Coronary artery (tissue), 2 donors: ENCODE measurements around the gene TDRD10.
A peak's percentile ranks its signal among the peaks of the same experiment; 100 is the strongest.

ENCODE experiments used
- DNase-seq: peaks from one replicate; pipeline ENCODE4 v3.0.0-alpha.2; 2017; ENCODE audit warnings: low spot score
- H3K27ac ChIP-seq, 2 donors: fragments of 200-600 bp; sonication (generic); one replicate each; pipeline ENCODE4 v1.5.1; 2016 to 2019
- H3K4me3 ChIP-seq: fragments of 200-600 bp; sonication (generic); 2 replicates; pipeline ENCODE4 v1.5.1; 2016; ENCODE audit warnings: mild to moderate bottlenecking, moderate library complexity
- TF ChIP-seq, protein P1 (sequence below): fragments of 200-600 bp; sonication (generic); IDR thresholded peaks from one replicate; pipeline ENCODE4 v1.5.1; 2019; ENCODE audit warnings: antibody characterized with exemption

The TDRD10 gene

GRCh38 chr1:154489695-154490274, 12.2 kb upstream of the TDRD10 start:
- TF ChIP-seq, protein P1, sequence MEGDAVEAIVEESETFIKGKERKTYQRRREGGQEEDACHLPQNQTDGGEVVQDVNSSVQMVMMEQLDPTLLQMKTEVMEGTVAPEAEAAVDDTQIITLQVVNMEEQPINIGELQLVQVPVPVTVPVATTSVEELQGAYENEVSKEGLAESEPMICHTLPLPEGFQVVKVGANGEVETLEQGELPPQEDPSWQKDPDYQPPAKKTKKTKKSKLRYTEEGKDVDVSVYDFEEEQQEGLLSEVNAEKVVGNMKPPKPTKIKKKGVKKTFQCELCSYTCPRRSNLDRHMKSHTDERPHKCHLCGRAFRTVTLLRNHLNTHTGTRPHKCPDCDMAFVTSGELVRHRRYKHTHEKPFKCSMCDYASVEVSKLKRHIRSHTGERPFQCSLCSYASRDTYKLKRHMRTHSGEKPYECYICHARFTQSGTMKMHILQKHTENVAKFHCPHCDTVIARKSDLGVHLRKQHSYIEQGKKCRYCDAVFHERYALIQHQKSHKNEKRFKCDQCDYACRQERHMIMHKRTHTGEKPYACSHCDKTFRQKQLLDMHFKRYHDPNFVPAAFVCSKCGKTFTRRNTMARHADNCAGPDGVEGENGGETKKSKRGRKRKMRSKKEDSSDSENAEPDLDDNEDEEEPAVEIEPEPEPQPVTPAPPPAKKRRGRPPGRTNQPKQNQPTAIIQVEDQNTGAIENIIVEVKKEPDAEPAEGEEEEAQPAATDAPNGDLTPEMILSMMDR = no peak
- no peak overlapping the region for H3K4me3 ChIP-seq
- no peak for DNase-seq
- H3K27ac ChIP-seq = peak overlapping the region in 1 of 2 donors; percentile 5

DNA sequence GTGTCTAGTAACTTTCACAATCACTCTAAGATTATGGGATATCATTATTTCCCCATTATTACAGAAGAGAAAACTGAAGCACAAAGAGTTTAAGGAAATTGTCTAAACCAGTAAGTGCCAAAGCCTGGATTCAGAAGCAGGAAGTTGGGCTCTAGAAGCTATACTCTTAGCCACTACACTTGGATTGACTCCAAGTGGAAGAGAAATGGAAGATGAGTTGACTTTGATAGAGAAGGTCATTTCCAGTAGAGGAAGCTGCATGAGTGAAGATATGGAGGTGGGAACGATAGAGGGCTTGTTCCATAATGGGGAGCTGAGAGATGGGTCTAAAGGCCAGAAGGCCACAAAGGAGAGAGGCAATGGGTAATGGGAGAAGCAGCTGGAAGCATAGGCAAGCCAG, 11.7 kb upstream of the TDRD10 start:
- no peak for DNase-seq
- Histone ChIP-seq H3K27ac (no peak overlapping the region), H3K4me3 (no peak overlapping the region)
- TF ChIP-seq, protein P1 = no peak

DNA sequence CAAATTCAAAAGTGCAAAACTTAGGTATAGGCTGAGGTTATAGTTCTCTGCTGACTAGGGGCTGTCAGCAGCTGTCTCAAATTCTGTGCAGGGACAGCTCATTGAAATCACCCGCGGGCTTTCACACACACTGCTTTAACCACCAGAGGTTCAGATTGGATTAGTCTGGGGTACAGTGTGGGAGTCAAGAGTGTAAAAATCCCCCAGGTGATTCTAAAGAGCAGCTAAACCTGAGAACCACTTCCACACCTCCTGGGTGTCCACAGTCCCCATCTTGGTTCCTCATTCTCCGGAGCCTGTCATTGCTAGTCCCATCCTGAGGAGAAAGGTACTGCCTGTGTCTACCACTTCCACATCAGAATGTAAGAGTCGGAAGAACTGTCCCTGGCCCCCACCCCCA, 9.9 kb upstream of the TDRD10 start:
- DNase-seq = no peak
- TF ChIP-seq, protein P1 = no peak
- H3K27ac ChIP-seq = peak overlapping the region in 1 of 2 donors; percentile 20
- H3K4me3 ChIP-seq = no peak overlapping the region

DNA sequence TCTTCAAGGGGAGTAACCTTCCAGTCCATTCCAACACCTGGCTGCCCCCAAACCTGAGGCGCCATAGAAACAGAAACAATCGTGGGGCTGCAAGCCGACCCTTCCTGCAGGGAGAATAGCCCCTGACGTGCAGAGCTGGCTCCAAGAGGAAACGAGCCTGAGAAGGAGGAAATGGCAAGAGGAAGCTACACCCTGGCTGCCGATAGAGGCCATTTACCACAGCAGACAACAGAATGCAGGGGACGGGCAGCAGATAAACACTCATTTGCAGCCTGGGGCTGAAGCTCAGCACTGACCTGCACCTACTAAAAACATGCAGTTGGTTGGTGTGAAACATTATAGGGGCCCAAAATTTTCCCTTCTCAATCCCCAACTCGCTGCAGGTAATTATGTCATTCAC, 8.7 kb upstream of the TDRD10 start:
- no peak for DNase-seq
- Histone ChIP-seq H3K4me3 (no peak overlapping the region), H3K27ac (peak overlapping the region in 1 of 2 donors; percentile 52)

DNA sequence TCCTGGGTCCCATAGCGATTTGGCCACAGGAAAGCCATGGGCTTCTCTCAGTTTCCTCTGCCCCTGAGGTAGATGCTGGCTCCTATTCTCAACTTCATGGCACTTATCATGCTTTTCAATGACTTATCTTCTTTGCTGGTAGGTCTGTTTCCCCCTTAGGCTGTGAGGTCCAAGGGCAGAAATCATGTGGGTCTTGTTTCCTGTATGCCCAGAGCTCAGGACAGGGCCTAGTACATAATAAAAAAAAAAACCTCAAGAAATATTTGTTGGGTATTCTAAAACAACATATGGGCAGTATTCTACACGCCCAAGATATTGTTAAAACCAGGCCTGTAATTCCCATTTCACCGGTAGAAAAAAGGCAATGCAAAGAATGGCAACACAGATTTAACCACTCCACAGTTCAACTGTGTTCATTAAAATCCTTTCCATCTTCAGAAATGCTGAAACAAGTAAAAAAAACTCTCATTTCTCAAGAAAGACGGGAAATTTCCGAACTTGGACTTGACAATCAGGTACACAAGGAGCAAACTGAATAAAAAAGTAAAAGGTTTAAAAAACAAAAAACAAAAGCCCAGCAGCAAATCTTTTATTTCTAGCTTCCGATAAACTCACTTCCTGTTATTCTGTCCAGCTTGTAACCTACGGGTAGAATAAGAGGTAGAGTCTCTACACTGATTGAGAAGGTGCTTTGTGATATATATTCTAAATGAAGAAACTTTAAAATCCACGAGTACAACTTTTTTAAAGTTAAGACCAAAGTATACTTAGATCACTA, 6.3 kb upstream of the TDRD10 start:
- Histone ChIP-seq H3K4me3 (no peak overlapping the region), H3K27ac (no peak overlapping the region)
- TF ChIP-seq, protein P1 = no peak
- no peak for DNase-seq

More for the DNA sequence above, 8.7 kb upstream of the TDRD10 start:
- TF ChIP-seq, protein P1 = no peak

GRCh38 chr1:154496383-154496782, 5.6 kb upstream of the TDRD10 start:
- DNase-seq = no peak
- Histone ChIP-seq H3K27ac (no peak overlapping the region), H3K4me3 (no peak overlapping the region)
- TF ChIP-seq, protein P1 = no peak
